ENCODE measurements around the gene ADCY10.
"Not testable (repeated sequence)": the region's sequence is repeated elsewhere in the genome, so short reads cannot be mapped to it uniquely, and the experiment has no call there.

The ADCY10 gene

DNA sequence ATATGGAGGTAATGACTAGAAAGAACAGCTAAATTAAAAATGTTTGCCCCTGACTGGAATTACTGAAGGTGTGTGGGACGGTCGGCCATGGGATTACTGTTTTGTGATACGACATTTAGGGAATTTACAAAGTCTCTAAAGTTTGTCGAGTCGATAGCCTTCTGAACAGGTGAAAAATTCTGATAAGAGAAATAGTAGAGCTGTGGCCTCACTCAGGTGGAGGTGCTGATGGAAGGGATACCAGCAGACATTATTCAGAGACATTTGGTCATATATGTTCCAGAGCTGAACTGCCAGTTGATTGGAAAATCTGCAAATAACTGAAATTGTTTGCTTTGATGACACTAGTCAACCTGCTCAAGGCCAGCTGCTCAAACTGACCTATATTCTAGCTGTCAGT lies 71.1 kb downstream of the ADCY10 start:
- no peak for DNase-seq

DNA sequence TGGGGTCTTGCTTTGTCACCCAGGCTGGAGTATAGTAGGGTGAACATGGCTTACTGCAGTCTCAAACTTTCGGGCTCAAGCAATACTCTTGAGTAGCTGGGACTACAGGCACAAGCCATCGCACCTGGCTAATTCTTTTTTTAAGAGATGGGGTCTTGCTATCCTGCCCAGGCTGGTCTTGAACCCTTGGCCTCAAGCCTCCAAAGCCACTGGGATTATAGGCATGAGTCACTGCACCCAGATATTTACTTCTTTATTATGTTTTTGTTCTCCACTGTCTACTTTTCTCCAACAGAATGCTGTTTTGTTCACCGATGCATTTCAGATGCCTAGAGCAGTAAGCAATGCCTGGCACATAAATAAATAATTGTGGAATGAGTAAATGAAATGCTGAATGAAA lies 72.4 kb downstream of the ADCY10 start:
- no peak for DNase-seq

DNA sequence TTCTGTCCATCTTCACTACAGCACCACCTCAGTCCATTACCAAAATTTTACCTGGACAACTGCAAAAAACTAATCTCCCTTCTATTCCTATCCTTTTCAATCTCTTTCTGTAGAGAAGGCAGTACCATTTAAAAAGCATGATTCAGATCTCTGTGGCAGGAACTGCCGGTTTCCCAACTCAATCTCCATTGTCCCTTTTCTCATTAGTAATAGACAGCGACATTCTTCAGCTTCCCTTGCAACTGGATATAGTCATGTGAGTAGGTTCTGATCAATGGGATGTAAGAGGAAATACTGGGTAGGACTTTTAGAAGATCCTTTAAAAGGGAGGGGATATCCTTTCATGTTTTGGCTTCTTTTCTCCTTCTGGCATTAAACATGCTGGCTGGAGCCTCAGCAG lies 74.9 kb downstream of the ADCY10 start:
- no peak for DNase-seq

DNA sequence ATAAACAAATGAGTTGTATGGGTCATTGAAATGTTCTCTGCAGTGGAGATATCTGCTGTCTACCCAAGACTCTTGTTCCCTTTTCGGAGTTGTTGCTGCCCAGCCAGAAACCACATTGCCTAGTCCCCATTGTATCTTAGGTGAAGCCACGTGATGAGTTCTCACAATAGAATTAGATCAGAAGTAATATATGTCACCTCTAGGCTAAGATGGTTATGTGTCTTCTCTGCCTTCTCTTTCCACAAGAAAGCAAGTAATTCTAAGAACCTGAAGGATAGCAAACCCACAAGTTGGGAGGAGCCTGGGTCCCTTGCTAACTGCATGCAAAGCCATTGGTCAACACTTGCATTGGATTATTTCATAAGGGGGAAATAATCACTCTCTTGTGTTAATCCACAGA lies 76.6 kb downstream of the ADCY10 start:
- no peak for DNase-seq

DNA sequence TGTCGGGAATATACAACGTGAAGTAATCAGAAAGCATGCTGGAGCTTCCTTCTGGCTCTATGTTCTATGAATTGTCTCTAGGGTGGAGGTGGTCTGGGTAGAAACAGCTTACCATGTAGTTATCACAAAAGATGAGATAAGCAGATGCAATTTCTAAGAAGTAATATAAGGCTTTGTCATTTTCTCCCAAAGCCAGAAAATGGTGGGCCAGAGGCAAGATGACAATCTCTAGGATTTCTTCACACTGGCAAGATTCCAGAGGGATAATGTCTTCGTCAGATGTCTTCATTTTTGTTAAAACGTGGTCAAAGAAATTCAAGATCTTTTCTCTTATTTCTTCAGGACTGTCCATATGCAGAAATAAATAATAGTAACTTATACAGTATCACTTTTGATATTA lies 77.7 kb downstream of the ADCY10 start:
- DNase-seq: no peak

DNA sequence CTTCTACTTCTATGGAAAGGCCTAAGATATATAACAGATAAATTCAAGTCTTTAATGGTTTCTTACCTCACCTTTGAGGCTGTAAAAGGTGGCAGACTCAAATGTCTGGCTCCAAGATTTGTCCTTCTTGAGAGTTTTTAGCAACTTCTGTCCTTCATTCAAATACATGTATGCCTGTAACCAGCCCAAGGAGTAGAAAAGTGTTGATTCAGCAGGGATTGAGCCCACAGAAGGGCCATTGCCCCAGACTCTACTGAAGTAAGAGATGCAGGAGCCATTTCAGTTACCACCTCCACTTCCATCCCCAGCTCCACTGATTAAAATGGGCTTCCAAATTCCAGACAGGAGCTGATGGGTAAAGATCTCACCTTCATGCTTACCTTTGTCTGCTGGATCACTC lies 80.0 kb downstream of the ADCY10 start:
- no peak for DNase-seq

DNA sequence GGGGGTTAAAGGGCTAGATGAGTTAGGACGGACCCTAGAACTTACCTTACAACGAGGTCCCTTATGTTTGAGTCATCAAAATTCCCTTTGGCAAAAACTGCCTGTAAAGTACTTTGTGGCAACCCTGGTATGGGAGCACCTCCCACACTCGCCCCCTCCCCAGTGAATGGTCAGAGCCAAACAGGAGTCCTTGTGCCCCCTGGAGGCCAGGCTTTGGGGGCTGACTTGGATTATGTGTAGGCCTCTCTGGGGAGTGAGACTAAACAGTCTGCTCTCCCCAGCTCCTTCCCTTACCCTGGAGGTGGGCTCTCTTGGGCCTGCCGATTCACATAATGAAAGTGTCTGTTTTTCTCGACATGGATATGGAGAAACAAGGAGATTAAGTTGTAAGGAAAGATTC lies 81.2 kb downstream of the ADCY10 start:
- DNase-seq: no peak

DNA sequence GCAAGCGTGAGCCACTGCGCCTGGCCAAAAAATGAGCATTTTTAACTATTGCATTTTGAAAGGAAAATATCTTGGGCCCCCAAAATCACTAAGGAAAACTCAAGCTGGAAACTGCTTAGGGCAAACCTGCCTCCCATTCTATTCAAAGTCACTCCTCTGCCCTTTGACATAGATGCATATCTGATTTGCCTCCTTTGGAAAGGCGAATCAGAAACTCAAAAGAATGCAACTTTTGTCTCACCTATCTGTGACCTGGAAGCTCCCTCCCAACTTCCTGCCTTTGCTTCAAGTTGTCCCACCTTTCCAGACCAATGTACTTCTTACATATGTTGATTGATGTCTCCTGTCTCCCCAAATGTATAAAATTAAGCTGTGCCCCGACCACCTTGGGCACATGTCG lies 83.3 kb downstream of the ADCY10 start:
- DNase-seq: not testable (repeated sequence)

DNA sequence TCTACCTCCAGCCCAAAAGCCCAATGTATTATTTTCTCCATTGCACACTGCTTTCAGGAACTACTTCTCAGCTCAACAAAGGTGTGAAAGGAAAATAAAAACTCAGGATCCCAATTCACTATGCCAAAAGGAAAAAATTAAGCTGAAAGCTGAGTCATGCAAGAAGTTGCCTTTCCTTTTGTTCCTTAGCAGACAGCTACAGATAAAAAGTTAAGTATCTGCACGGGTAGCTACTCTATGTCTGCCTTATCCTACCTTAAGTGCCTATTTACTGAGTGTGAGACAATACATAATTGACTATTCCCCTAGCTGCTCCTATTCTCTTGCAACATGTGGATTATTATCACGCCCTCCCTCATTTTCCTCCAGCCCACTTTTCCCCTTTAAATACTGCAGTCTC lies 84.1 kb downstream of the ADCY10 start:
- no peak for DNase-seq

DNA sequence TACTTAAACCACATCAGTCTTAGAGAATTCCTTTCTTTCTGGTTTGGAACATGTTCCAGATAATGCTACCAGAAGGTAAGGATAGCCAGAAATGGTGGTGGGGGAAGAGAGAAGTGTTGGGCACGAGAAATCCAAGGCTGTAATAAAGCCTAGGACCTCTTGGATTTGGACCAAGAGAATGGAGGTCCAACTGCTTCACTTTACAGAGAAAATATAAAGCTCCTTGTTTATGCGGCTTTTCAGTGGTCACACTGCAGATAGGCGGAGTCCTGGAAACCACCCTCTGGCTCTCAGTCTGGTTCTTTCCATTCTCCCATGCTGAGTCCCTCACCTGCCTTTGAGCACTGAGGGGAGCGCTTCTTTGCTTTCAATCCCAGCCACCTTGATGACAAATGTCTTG lies 87.8 kb downstream of the ADCY10 start:
- no peak for DNase-seq

DNA sequence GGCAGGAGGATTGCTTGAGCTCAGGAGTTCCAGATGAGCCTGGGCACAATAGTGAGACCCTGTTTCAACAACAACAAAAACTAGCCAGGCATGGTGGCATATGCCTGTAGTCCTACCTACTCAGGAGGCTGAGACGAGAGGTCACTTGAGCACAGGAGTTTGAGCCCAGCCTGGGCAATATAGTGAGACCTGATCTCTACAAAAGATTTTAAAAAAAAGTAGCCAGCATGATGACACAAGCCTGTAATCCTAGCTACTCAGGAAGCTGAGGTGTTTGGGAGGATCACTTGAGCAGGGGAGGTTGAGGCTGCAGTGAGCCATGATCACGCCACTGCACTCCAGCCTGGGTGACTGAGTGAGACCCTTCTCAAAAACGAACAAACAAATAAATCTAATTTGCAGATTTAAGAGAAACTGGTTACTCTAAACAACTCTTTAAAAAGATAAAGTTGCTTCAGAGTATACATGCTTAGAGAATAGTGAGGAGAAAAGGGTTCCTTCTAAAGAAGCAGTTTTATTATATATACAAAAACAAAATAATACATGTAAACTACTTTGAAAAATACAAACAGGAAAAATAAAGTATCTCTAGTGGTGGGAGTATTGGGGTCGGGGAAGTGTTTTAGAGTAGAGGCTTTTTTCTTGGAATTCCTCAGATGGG lies 88.4 kb downstream of the ADCY10 start:
- DNase-seq: no peak

DNA sequence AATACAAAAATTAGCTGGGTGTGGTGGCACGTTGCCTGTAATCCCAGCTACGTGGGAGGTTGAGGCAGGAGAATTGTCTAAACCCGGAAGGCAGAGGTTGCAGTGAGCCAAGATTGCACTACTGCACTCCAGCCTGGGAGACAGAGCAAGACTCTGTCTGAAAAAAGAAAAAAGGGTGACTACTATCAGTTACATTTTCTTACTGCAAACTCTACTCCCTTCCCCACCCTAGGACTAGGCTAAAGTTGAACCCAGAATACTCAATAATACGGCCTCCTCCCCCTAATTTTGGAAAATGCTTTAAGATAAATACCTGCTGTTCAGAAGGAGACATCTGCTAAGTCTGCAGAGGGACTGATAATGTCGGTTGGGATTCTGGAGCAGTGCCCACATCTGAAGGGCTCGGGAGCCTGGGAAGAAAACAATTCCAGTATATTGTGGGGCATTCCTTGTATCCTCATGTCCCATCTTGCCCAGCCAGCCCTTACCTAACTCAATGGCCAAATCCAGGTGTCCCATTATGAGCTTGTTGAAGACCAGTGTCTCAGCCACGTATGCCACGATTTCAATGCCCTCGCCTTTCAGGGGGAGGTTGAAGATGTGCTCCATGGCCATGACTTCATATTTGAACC lies 89.7 kb downstream of the ADCY10 start:
- no peak for DNase-seq

DNA sequence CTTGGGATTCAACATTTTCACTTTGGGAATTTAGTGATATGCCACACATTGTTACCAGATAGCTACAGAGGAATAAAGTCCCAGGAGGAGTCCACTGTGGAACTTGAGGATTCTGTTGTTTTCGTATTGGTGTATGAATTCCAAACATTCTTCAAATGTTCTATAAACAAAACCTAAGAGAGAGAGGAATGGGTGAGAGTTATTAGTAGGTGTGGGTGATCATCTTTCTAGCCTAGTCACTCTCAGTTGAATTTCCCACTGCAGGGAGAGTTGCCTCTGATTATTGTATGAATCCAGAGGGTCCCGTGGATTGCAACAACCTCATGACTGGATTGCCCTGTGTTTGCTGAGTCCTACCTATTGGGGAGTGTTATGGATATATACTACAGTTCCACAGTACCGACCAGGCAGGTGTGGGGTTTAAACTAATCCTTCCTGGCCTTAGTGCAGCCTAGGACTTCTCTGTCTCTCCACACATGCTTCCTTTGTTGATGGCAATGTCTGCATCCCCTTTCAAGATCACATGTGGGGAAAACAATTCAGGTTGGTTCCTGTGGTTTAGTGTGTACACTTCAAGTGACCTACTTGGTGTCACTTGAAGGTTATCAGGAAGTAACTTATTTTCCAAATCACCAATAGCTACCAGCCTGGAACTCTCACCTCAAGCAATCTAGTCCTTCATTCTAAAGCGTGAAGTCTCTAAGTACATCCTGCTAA lies 91.8 kb downstream of the ADCY10 start:
- no peak for DNase-seq

DNA sequence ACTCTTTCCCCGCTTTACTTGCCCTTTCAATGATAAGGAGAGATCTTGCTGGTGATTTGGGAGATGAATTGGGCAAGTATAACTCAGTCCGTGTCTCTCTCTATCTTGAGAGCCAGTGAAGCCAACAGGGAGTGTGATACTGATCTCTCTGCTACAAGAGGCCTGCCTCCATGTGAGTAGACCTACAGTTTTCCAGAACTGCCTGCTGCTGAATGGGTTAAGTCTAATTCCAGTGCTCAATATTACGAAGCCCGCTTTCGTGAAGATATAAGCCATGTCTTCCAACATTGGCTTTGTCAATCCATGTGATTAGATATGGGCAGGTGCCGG lies 92.6 kb downstream of the ADCY10 start:
- DNase-seq: no peak

DNA sequence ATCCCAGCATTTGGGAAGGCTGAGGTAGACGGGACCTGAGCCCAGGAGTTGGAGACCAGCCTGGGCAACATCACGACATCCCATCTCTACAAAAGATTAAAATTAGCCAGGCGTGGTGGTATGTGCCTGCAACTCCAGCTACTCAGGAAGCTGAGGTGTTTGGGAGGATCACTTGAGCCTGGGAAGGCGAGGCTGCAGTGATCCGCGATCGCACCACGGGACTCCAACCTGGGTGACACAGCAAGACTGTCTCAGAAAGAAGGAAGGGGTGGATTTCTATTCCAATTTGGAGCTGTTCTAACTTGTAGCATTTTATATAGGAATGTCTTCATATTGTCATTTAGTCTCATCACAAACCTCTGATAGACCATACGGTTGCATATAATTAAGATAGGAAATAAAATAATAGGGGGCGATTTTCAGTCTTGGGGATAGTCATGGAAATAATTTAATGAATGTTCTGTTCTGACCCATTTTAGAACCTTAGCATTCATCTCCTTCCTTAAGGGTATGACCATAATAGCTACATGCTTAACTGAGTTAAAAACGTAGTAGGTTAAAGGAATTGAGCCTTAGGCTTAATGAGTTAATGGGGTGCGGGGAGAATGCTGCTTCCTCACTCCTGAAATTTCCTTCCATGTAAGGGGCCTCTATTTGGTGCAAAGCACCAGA lies 93.1 kb downstream of the ADCY10 start:
- DNase-seq: no peak

DNA sequence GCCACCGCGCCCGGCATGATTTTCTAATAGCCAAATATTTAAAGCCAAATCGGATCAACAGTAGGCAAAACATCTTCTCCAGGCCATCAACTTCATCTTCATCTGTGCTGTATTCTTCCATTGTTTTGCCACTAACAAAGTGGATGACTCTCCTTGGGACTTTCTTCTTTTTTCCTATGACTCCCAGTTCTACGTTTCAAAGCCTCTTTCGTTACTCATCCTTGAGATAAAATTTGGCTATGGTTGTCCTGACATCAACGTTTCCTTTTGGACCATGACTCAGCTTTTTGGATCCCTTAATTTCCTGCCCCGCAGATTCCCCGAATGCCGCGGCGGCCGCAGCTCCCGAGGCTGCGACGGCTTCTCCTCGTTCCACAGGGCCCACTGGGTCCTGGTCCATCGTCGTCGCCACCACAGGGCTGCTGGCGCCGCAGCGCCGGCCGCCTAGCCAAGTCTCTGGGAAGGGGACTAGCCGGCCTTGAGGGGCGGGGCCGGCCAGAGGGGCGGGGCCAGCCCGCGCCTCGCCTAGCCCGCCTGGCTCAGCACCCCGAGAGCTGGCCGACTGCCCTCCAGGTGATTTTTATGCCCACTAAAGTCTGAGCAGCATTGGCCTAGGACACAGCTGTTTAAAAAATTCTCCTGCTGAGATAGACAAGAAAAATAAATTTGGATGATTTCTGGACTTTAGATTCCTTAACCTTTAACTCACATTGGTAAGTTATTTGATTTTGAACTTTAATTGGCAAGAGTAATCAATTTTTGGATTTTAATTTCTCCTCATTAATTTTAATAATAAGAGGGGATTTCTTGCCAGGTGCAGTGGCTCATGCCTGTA lies 93.9 kb downstream of the ADCY10 start:
- DNase-seq: no peak

DNA sequence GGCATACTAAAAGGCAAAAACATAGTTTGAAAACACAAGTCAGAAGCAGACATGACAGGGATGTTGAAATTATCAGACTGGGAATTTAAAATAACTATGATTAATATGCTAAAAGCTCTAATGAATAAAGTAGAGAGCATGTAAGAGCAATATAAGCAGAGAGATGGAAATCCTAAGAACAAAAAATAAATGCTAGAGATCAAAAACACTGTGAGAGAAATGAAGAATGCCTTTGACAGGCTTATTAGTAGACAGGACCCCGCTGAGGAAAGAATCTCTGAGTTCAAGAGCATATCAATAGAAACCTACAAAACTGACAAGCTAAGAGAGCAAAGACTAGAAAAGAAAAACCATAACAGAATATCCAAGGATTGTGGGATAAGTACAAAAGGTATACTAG lies 98.3 kb downstream of the ADCY10 start:
- DNase-seq: no peak

DNA sequence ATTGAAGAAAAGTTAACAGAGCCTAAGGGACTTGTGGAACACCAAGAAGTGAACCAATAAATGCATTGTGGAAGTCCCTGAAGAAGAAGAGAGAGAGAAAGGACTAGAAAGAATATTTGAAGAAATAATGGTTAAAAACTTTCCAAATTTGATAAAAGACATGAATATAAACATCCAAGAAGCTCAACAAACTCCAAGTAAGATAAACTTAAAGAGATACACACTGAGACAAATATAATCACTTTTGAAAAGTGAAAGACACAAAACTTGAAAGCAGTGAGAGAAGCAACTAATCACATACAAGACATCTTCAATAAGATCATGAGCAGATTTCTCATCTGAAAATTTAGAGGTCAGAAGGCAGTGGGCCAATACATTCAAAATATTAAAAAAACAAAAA lies 101.0 kb downstream of the ADCY10 start:
- DNase-seq: no peak

DNA sequence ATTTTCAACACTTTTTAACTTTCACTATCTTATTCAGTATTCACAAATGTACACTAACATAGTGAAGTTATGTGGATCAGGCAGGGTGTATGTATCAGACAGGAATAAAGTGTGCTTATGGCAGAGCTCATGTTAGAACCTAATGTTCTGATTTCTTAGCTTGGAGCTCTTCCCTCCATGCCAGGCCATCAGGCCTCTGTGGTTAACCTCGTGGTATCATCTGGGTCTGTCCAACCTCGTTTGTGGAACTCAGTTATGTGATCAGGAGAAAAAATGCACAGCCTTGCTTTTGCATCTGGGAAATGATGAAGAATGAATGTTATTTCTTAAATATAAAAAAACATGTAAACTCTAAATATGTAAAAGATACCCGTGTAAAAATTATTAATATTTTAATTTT lies 105.2 kb downstream of the ADCY10 start:
- DNase-seq: no peak

DNA sequence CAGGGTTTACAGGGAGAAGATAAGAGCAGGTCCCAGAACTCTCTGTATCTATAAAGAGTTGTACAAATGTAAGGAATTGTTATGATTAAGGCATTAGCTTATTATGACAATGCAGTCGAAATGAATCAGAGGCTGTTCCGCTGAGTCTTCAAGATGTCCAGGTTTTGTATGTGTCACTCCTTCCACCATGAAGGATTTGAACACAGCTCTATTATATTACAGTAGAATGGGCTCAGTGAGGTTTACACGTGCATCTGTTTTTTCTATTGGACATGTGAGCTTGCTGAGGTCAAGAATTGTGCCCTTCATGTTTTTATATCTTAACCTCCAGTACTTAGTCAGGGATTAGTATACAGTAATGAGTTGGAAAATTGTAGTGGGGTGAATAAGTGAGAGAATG lies 105.8 kb downstream of the ADCY10 start:
- no peak for DNase-seq

DNA sequence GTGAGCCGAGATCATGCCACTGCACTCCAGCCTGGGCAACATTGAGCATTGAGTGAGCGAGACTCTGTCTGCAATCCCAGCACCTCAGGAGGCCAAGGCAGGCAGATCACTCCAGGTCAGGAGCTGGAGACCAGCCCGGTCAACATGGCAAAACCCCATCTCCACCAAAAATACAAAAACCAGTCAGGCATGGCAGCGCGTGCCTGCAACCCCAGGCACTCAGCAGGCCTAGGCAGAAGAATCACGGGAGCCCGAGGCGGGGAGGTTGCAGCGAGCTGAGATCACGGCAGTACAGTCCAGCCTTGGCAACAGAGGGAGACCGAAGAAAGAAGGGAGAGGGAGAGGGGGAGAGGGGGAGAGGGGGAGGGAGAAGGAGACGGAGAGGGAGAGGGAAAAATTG lies 107.3 kb downstream of the ADCY10 start:
- DNase-seq: not testable (repeated sequence)

DNA sequence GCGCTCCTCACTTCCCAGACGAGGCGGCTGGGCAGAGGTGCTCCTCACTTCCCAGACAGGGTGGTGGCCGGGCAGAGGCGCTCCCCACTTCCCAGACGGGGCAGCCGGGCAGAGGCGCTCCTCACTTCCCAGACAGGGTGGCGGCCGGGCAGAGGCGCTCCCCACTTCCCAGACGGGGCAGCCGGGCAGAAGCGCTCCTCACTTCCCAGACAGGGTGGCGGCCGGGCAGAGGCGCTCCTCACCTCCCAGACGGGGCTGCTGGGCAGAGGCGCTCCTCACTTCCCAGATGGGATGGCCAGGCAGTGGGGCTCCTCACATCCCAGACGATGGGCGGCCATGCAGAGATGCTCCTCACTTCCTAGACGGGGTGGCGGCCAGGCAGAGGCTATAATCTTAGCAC lies 107.7 kb downstream of the ADCY10 start:
- DNase-seq: not testable (repeated sequence)

DNA sequence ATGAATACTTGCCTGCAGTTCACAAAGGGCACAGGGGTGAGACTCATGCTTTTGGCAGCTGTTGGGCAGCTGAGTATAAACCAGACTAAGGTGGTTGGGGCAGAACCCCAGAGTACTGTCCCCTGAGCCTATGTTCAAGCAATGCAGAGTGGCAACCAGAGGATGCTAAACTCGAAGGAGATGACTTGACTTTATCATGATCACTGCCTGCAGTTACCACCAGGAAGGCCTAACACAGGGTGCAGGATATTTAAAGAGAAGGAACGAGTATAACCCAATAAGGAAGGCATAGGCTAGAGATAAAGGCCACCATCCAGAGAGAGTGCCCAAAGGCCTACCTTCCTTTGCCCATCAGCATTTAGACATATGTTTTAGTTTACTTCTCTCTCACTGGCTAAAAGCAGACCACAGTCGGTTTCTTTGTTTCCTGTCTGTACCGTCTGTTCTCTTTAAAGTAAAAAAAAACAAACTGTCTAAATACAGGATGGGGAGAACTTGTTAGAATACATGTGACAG lies 108.8 kb downstream of the ADCY10 start:
- DNase-seq: no peak
